Pancreas (tissue), 10 donors: ENCODE data around the gene VAMP4. TPM values are rescaled to one million over a fixed set of nuclear protein-coding genes. Genes with fewer than 3 reads are reported as not detected.

Experiments used
- ATAC-seq, 4 donors: fragments of 200-7000 bp; cut with Tn5 transposase; one replicate each; pipeline versions ENCODE4 v1.8.0 to v1.9.1; 2020; ENCODE audit warnings: mild to moderate bottlenecking in 4 of 4, moderate library complexity in 4 of 4
- DNase-seq, 6 donors: peaks; one replicate each; pipeline ENCODE4 v3.0.0-alpha.2; 2020
- FAIRE-seq: peaks from 2 replicates; lab custom pipeline; 2012; peaks lifted over from hg19 to GRCh38; lab: Jason Lieb, UNC
- H3K27ac ChIP-seq, 4 donors: fragments of 200-600 bp; sonication (generic); 1 replicate in 3 of 4; 2 replicates in 1 of 4; pipeline versions ENCODE4 v1.5.0 to v1.8.0; 2020
- H3K27me3 ChIP-seq, 4 donors: fragments of 200-600 bp; one replicate each; pipeline ENCODE4 v1.8.0; 2021
- H3K36me3 ChIP-seq, 3 donors: fragments of 200-600 bp; sonication (generic) in 1 of 3; one replicate each; pipeline versions ENCODE4 v1.5.0 to v1.8.0; 2020 to 2021
- H3K4me1 ChIP-seq, 3 donors: fragments of 200-600 bp; one replicate each; pipeline ENCODE4 v1.8.0; 2021
- H3K4me3 ChIP-seq, 4 donors: fragments of 200-600 bp; sonication (generic) in 2 of 4; one replicate each; pipeline versions ENCODE4 v1.5.0 to v1.8.0; 2020 to 2021
- H3K9me3 ChIP-seq, 4 donors: fragments of 200-600 bp; one replicate each; pipeline ENCODE4 v1.8.0; 2021
- WGBS, 2 donors: extraction: QIAGEN DNeasy Blood & Tissue Kit; methylation state at CpG; one replicate each; pipeline ENCODE4 v1.1.7; 2013; 5-methylcytosine and 5-hydroxymethylcytosine counted together
- intact Hi-C, 3 donors: fragments of 100-400 bp; cut with DNase I; formaldehyde crosslinking; loops; one replicate each; pipeline versions ENCODE4 v1.11.1 to v1.14.2; 2022
- polyA plus RNA-seq, 2 donors: library from polyadenylated mRNA; stranded (reverse); fragments of 200-250 nt; gene quantifications; one replicate each; pipeline ENCODE4 v1.2.3, GENCODE V29; 2013
- total RNA-seq, 6 donors: library from RNA; stranded (reverse); fragmentation: NEBNext Ultra II Directional in 4 of 6; extraction: Animal tissue kit (Norgen Biotek cat#: 25700) in 4 of 6; gene quantifications; one replicate each; pipeline versions ENCODE4 v1.2.1 to v1.2.4, GENCODE V29; 2021 to 2023
- TF ChIP-seq, protein P1 (sequence below), 4 donors: fragments of 200-600 bp; sonication (generic) in 3 of 4; IDR thresholded peaks; one replicate each; pipeline versions ENCODE4 v1.5.0 to v1.8.0; 2021; ENCODE audit warnings: antibody characterized with exemption in 4 of 4
- donor health status: healthy with polysubstance abuse.
- donor health status: DM: no; HTN: no; CAD: no; lungs with moderate emphysema.
- donor health status: DM: no; HTN: no; CAD: no.
- donor health status: control.
- donor health status: control.
- donor health status: Bipolar disorder and iron deficiency.
- donor health status: DM: yes; HTN: yes; CAD: no.
- donor health status: DM: no; HTN: no; CAD: no.
- donor health status: DM: no; HTN: no; CAD: no.
- donor health status: DM: yes; HTN: yes; CAD: no.

Gene VAMP4
- total and polyA plus RNA-seq, 8 donors: 3.2 to 7.6 (median 6.2) TPM

DNA sequence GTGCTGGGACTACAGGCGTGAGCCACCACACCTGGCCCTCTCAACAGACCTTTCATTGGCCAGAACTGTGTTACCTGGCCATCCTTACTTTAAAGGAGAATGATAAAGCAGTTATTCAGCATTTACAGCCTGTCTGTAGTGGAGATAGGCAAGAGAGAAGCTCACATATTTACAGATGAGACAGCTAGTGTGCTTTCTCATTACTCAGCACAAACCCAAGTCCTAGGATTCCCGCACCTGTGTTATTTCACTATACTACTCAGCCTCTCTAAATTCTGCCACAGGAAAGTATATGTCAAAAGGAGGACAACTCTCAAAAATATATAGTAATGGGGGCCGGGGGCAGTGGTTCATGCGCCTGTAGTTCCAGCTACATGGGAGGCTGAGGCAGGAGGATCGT lies 73.5 kb downstream of the VAMP4 start:
- no peaks in the 10 kb centered on the region for H3K27me3 ChIP-seq
- FAIRE-seq: no peak
- no peaks in the 10 kb centered on the region for H3K9me3 ChIP-seq
- no peak overlapping the region for H3K27ac ChIP-seq
- no peaks in the 10 kb centered on the region for H3K4me1 ChIP-seq
- intact Hi-C loops: no loop called here
- H3K36me3 ChIP-seq: no peaks in the 10 kb centered on the region
- DNase-seq: no peak
- no peak overlapping the region for H3K4me3 ChIP-seq
- 75 to 92% methylated on average over 5 of the region's 5 CpGs for WGBS, 2 donors
- ATAC-seq: no peak
- TF ChIP-seq, protein P1, sequence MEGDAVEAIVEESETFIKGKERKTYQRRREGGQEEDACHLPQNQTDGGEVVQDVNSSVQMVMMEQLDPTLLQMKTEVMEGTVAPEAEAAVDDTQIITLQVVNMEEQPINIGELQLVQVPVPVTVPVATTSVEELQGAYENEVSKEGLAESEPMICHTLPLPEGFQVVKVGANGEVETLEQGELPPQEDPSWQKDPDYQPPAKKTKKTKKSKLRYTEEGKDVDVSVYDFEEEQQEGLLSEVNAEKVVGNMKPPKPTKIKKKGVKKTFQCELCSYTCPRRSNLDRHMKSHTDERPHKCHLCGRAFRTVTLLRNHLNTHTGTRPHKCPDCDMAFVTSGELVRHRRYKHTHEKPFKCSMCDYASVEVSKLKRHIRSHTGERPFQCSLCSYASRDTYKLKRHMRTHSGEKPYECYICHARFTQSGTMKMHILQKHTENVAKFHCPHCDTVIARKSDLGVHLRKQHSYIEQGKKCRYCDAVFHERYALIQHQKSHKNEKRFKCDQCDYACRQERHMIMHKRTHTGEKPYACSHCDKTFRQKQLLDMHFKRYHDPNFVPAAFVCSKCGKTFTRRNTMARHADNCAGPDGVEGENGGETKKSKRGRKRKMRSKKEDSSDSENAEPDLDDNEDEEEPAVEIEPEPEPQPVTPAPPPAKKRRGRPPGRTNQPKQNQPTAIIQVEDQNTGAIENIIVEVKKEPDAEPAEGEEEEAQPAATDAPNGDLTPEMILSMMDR (IDR thresholded peaks at IDR 0.05): no peak

DNA sequence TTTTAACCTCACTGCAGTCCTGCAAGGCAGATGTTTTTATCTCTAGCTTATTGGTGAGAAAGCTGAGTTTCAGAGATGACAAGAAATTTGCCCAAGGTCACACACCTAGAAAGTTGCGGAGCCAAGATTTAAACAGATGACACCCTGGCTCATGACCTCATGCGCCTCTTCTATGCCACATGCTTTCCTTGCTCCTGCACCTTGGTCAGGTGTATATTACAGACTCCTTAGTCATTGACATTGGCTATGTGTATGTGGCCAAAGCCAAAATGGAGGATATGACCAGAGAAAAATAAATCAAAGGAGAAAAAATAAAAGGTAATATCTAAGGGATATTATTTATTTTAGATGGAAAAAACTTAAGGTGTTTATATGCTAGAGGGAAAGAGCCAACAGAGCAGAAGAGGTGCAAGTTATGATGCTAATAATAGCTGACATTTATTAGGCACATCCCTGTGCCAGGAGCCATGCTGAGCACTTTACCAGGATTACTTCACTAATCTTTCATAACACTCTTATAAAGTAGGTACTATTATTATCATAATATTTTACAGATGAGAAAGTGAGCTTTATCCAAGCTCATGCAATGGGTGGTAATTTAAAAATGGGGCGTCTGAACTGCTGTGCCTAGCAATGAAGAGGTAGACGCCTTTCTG lies 75.6 kb downstream of the VAMP4 start:
- no peak for FAIRE-seq

DNA sequence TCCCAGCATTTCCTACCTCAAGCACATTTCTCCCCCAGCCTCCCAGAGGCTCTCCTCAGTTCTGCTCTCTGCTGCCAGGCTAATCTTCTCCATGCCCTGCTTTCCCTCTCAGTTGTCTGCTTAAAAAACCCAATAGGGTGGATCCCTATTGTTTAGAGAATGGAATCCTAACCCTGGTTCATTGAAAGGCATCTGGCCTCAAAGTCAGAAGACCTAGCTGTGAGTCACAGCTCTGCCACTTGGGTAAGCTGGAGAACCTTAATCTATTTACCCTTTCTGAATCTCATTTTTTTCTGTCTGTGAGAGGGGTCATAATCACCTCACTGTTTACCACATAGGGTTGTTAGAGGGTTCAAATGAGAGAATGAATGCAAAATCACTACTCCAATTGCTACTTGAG lies 76.9 kb downstream of the VAMP4 start:
- TF ChIP-seq, protein P1 (IDR thresholded peaks at IDR 0.05): no peak
- FAIRE-seq: no peak
- Histone ChIP-seq H3K9me3 (no peaks in the 10 kb centered on the region), H3K27ac (no peak overlapping the region), H3K36me3 (no peaks in the 10 kb centered on the region), H3K27me3 (no peaks in the 10 kb centered on the region), H3K4me1 (no peaks in the 10 kb centered on the region), H3K4me3 (no peak overlapping the region)
- ATAC-seq: no peak
- intact Hi-C loops: no loop called here
- DNase-seq: no peak

More for the DNA sequence above, 75.6 kb downstream of the VAMP4 start:
- H3K36me3 ChIP-seq: no peaks in the 10 kb centered on the region
- no peaks in the 10 kb centered on the region for H3K4me1 ChIP-seq
- WGBS, 2 donors: 57 to 65% methylated on average over 4 of the region's 4 CpGs
- DNase-seq (no peak), ATAC-seq (no peak)
- H3K27me3 ChIP-seq: no peaks in the 10 kb centered on the region
- H3K4me3 ChIP-seq: no peak overlapping the region
- H3K9me3 ChIP-seq: no peaks in the 10 kb centered on the region
- TF ChIP-seq, protein P1 (IDR thresholded peaks at IDR 0.05): no peak
- H3K27ac ChIP-seq: no peak overlapping the region
- intact Hi-C loops: no loop called here

DNA sequence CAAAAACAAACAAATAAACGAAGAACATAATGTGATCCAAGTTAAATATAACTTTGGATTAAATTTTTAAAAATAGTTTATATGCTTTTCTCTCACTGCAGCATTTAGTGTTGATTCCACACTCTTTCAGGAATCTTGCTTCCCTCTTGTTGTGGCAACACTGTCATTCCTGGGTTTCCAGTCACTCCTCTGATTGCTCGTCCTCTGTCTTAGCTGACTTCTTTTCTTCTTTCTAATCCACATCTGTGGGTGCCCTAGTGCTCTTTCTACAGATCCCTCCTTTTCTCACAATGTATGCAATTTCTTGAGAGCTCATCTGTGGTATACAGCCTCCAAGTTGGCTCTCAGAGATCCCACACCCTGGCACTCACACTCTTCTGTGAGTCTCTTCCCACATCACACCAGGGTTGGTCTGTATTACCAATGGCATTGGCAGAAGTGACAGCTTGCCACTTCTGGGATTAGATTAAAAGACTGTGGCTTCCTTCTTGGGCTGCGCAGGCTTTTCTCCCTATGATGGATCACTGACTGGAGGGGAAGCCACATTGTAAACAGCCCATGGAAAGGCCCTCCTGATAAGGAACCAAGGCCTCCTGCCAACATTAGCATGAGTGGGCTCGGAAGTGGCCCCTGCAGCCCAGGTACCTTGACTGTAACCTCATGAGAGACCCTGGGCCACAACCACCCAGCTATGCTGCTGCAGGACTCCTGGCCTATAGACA lies 77.8 kb downstream of the VAMP4 start:
- Histone ChIP-seq H3K27ac (no peak overlapping the region), H3K9me3 (no peaks in the 10 kb centered on the region), H3K4me1 (no peaks in the 10 kb centered on the region), H3K4me3 (no peak overlapping the region), H3K36me3 (no peaks in the 10 kb centered on the region), H3K27me3 (no peaks in the 10 kb centered on the region)
- intact Hi-C loops: no loop called here
- DNase-seq (no peak), ATAC-seq (no peak), FAIRE-seq (no peak)
- WGBS, 2 donors: 53 to 57% methylated on average over 4 of the region's 4 CpGs
- TF ChIP-seq, protein P1 (IDR thresholded peaks at IDR 0.05): no peak
